Lower leg skin (tissue), 3 donors: ENCODE data around the gene APOC4.

Experiments
- CTCF ChIP-seq, 3 donors: fragments of 450-650 bp; IDR thresholded peaks; one replicate each; pipeline ENCODE4 v1.5.1; 2016; ENCODE audit warnings: antibody characterized with exemption in 3 of 3, mild to moderate bottlenecking in 3 of 3, moderate library complexity in 2 of 3
- POLR2A ChIP-seq, 2 donors: fragments of 450-650 bp; IDR thresholded peaks; one replicate each; pipeline ENCODE4 v1.6.1; 2016 to 2017; ENCODE audit warnings: antibody characterized with exemption in 2 of 2, mild to moderate bottlenecking in 1 of 2, moderate library complexity in 1 of 2

GRCh38 chr19:44903216-44903601, 38.8 kb upstream of the APOC4 start:
- TF ChIP-seq POLR2A (IDR thresholded peaks at IDR 0.05) (no peak), CTCF (IDR thresholded peaks at IDR 0.05) (no peak)
